GM12864 (cell line): ENCODE data around the gene APOBEC2.

ENCODE experiments used
- DNase-seq: peaks from one replicate; pipeline ENCODE4 v3.0.0-alpha.2; 2011; ENCODE audit warnings: low read depth
- H3K4me3 ChIP-seq: 2 replicates; pipeline ENCODE4 v1.5.1; 2011; ENCODE audit warnings: mild to moderate bottlenecking, low read depth, low read length, control low read depth
- CTCF ChIP-seq: IDR thresholded peaks from 2 replicates; pipeline ENCODE4 v1.5.1; 2011; ENCODE audit warnings: low read depth, mild to moderate bottlenecking, moderate library complexity, low read length, control low read depth, inconsistent platforms; ENCODE audit errors: missing control alignments

The APOBEC2 gene

GRCh38 chr6:41088451-41088850, 35.4 kb downstream of the APOBEC2 start:
- TF ChIP-seq CTCF, result no peak
- H3K4me3 ChIP-seq, result no peak overlapping the region
- DNase-seq, result no peak

GRCh38 chr6:41090841-41091761, 38.1 kb downstream of the APOBEC2 start:
- no peak for DNase-seq
- TF ChIP-seq CTCF, result no peak

GRCh38 chr6:41092421-41093140, 39.6 kb downstream of the APOBEC2 start:
- H3K4me3 ChIP-seq, result no peak overlapping the region
- TF ChIP-seq CTCF, result peak; percentile 31
- DNase-seq, result no peak

More at GRCh38 chr6:41090841-41091761, 38.1 kb downstream of the APOBEC2 start:
- H3K4me3 ChIP-seq, result no peak overlapping the region

GRCh38 chr6:41093729-41094128, 40.7 kb downstream of the APOBEC2 start:
- TF ChIP-seq CTCF, result no peak
- no peak overlapping the region for H3K4me3 ChIP-seq
- no peak for DNase-seq

- TF ChIP-seq CTCF, result no peak
- H3K4me3 ChIP-seq, result no peak overlapping the region
- DNase-seq, result no peak
Measured at GRCh38 chr6:41097467-41098090, 44.6 kb downstream of the APOBEC2 start.

- DNase-seq, result no peak
- TF ChIP-seq CTCF, result no peak
- H3K4me3 ChIP-seq, result no peak overlapping the region
Measured at GRCh38 chr6:41098366-41098765, 45.4 kb downstream of the APOBEC2 start.
